ENCODE data around the gene NRARP. TPM values are rescaled to one million over a fixed set of nuclear protein-coding genes. Genes with fewer than 3 reads are reported as not detected.

Gene NRARP
- polyA plus RNA-seq, 4 donors: 5.7 to 8.5 (median 8.2) TPM

- no peak for DNase-seq (ENCODE audit: low read depth in 4 of 4, low spot score in 2 of 4)
These were observed 22.2 kb downstream of the NRARP start for GRCh38 chr9:137279741-137280473.

- no peak for DNase-seq (ENCODE audit: low read depth in 4 of 4, low spot score in 2 of 4)
These were observed 23.1 kb downstream of the NRARP start for GRCh38 chr9:137278721-137279711.

- no peak for DNase-seq (ENCODE audit: low read depth in 4 of 4, low spot score in 2 of 4)
These were observed 23.9 kb downstream of the NRARP start for GRCh38 chr9:137278061-137278701.

- peak in 1 of 4 donors; percentile 61 for DNase-seq (ENCODE audit: low read depth in 4 of 4, low spot score in 2 of 4)
These were observed 24.6 kb downstream of the NRARP start, which contains the start of gene TOR4A for GRCh38 chr9:137277329-137278041. Gene TOR4A (plus strand): TSS chr9:137277726. CDS start chr9:137278690, 964 bp downstream.

GRCh38 chr9:137276473-137277328, 25.4 kb downstream of the NRARP start:
- DNase-seq (ENCODE audit: low read depth in 4 of 4, low spot score in 2 of 4): no peak

GRCh38 chr9:137275588-137276472, 26.2 kb downstream of the NRARP start:
- DNase-seq (ENCODE audit: low read depth in 4 of 4, low spot score in 2 of 4): no peak

GRCh38 chr9:137275203-137275587, 26.9 kb downstream of the NRARP start:
- no peak for DNase-seq (ENCODE audit: low read depth in 4 of 4, low spot score in 2 of 4)

GRCh38 chr9:137273611-137274320, 28.3 kb downstream of the NRARP start:
- no peak for DNase-seq (ENCODE audit: low read depth in 4 of 4, low spot score in 2 of 4)

- no peak for DNase-seq (ENCODE audit: low read depth in 4 of 4, low spot score in 2 of 4)
These were observed 29.0 kb downstream of the NRARP start for GRCh38 chr9:137273095-137273490.

- no peak for DNase-seq (ENCODE audit: low read depth in 4 of 4, low spot score in 2 of 4)
These were observed 29.6 kb downstream of the NRARP start for GRCh38 chr9:137272241-137273094.

GRCh38 chr9:137271696-137272076, 30.4 kb downstream of the NRARP start:
- DNase-seq (ENCODE audit: low read depth in 4 of 4, low spot score in 2 of 4): no peak

- no peak for DNase-seq (ENCODE audit: low read depth in 4 of 4, low spot score in 2 of 4)
These were observed 31.0 kb downstream of the NRARP start for GRCh38 chr9:137270929-137271695.

GRCh38 chr9:137269231-137269772, 32.8 kb downstream of the NRARP start:
- no peak for DNase-seq (ENCODE audit: low read depth in 4 of 4, low spot score in 2 of 4)

GRCh38 chr9:137268538-137269201, 33.4 kb downstream of the NRARP start:
- no peak for DNase-seq (ENCODE audit: low read depth in 4 of 4, low spot score in 2 of 4)

GRCh38 chr9:137267933-137268355, 34.1 kb downstream of the NRARP start:
- DNase-seq (ENCODE audit: low read depth in 4 of 4, low spot score in 2 of 4): no peak
